NCI-H524 (cell line): ENCODE data around the gene PKHD1.
"Not testable (repeated sequence)": the region's sequence is repeated elsewhere in the genome, so short reads cannot be mapped to it uniquely, and the experiment has no call there.

Experiments
- DNase-seq, 2 experiments: peaks; one replicate each; lab custom pipeline; 2025; lab: John Stamatoyannopoulos, UW

Gene PKHD1

DNA sequence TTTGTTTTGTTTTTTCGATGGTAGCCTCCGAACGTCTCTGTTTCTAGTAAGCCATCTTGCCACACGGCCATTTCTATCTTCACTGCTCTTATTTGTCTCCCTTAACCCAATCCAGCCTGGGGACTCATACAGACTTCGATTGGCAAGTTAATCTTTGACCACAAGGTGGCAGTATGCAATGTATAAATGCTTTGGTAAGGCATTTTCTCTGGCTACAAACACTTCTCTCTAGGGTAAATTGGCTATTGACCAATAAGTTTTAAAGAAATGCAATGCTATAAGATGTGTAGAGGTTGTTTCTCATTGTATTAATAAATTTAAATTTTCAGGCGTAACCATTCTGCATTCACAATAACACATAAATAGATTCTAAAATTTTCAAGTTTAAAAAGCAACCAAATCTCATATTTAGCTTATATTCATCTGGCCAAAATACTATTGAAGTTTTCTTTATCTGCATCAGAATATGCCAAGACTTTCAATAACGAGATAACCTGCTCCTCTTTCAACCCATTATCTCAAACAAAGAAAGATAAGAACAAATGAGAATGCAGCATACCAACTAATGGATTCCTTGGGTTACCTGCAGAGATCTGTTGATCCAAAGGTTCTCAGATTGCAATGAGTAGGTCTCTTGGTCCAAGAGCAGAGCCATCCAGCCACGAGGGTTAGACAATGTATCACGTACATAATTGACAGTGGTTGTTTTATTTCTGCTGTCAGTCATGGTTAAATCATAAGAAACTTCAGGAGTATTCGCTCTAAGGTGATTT, 231.9 kb downstream of the PKHD1 start:
- DNase-seq: peak; percentile 6 to 55

DNA sequence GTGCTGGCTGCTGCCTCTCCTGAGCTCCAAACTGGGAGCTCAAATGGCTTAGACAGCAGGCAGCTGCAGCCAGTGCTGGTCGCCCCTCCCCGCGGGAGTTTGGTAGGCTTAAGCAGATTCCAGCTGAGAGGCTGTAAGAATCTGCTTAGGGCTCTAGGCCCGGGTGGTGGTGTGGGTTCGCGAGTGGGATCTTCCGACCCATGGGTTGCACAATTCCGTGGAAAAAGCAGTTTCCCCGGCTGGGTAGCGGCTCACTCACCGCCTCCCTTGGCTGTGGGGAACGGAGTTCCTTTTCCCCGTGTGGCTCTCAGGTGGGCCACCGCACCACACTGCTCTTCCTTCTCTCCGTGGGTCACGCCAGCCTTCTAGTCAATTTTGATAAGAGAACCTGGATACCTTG, 232.5 kb downstream of the PKHD1 start:
- DNase-seq: peak in 1 of 2 experiments; percentile 1

GRCh38 chr6:51854347-51854746, 233.1 kb downstream of the PKHD1 start:
- no peak for DNase-seq

DNA sequence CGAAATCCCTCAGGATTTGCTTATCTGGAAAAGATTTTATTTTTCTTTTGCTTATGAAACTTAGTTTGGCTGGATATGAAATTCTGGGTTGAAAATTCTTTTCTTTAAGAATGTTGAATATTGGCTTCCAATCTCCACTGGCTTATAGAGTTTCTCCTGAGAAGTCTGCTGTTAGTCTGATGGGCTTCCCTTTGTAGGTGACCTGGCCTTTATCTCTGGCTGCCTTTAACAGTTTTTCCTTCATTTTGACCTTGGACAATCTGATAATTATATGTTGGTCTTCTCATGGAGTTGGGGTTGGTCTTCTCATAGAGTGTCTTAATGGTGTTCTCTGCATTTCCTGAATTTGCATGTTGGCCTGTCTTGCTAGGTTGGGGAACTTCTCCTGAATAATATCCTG, 234.3 kb downstream of the PKHD1 start:
- not testable (repeated sequence) for DNase-seq

GRCh38 chr6:51846531-51846930, 240.9 kb downstream of the PKHD1 start:
- DNase-seq: no peak

DNA sequence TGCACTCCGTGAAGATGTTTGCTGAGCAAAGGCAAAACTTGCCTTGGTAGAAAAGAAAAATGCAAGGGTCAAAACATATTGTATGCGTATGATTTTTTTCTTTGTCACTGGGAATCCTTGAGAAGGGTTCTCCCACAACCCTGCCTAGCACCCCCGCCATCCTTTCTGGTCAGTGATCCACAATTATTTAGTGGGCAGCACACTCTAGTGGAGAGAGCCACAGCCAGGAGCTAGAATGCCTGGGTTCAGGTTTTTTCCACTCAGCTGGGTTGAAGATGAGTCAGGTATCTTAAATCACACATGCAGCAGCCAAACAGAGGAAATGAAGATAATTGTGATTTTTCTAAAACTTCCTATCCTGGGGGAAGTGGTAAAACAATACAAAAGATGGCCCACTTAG, 243.1 kb downstream of the PKHD1 start:
- DNase-seq: no peak

DNA sequence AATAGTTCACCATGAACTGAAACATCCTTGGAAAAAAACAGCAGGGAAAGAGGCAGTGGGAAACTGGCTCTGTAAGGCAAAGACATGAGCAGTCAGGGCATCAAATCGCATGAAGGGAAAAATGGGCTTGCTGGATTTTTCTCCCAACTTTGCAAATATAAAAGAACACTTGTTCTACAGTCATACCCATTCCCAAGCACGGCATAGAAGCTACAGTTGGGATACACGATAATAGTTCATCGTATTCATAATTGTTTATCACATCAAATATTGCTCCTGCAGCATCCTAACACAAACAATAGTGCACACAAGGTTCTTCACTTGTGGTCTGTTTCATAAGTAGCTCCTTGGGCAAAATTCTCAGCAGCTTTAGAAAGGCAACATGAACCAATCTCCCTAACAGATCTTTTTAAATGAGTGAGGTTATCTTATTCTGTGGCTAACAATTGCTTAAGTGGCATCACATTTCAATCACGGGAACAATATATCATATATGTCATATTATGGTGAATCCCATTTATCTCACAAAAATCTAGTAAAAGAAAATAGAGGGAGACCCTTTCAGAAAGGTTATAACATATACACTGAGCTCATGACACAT, 243.9 kb downstream of the PKHD1 start:
- no peak for DNase-seq

DNA sequence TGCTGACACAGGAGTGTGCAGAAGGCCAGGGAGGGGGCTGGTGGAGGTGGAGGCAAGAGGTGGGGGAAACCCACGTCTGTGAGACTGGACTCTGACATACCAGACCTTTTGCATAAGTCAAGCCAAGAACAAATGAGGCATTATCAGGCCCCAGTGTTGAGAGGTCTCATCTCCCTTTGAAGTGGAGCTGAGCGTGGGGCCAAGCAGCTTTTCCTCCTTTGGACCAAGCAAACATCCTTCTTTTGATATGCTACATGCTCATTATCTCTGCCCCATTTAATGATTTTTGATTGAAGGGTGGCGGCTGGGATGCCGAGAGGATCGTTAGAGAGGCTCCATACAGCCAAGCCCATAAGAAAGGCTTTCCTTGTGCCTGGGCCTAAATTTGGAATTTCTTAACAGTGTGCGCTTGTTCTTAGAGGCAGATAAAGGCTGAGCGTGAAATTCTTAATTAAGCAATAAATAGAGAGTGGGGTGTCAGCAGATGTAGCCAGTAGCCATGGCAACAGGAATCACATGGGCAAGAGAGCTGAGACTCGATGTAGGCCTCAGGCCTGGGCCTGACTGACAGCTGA, 244.5 kb downstream of the PKHD1 start:
- DNase-seq: no peak

- no peak for DNase-seq
These were observed 245.2 kb downstream of the PKHD1 start for GRCh38 chr6:51842061-51842803.

DNA sequence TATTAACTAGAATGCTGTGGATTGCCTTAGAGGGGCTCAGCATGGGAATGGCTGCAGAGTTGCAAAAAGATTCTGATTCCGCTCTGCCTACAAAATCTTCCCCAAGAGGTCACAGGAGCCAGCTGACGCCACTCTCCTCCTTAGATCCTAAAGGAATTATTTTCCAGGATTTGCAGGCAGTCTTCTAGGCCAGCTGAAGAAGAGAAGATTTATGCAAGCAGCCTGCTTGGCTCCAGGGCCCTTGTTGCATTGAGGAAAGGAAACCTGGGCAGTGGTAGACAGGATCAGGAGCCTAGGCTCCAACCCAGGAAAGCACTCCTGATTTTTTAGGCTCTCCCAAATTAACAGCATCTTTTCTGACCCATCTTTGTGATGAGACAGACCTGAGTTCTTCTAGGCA, 245.8 kb downstream of the PKHD1 start:
- no peak for DNase-seq

DNA sequence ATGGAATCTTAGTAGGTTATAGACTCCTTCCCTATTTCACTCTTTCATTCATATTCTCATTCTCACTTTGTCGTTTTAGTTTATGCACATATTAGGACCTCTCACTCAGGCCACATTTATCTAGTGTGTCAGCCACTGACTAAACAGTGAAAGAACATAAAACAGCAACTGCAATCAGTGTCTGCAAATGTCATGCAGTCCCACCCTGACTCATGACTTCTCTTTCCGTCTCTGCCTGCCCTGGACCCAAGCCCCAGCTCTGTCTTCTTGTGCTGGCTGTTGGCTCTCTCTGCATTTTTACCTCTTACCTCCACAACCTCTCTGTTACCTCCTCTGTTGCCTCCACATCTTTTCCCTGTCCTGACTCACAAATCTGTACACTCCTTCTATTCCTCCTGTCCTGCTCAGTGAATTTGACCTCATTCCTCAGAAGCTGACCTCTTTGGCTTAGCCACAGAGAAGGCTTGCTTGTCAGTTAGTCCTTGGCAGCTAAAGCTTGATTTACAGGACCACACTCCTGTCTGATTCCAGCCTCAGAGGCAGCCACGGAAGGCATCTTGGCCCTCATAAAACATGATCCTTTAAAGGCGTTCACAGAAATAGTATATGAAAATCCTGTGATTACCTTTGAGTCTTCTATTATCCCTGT, 247.6 kb downstream of the PKHD1 start:
- no peak for DNase-seq

- no peak for DNase-seq
These were observed 256.7 kb downstream of the PKHD1 start for GRCh38 chr6:51830666-51831065.

DNA sequence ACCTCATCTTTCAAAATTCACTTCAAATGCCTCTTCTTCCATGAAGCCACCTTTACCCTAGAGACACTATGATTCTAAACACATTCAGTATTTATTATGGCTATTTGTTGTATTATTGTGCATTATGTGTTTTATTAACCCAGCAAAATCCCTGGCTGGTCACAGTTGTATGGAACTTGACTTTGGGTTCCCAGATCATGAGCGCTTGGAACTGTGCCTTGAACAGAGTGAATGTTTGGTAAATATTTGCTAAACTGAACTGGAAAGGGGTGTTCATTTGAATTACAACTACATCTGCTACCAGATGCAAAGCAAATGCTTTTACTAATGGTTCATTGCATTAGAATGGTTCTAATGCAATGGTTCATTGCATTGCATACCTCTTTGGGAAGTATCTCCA, 259.8 kb downstream of the PKHD1 start:
- DNase-seq: no peak

DNA sequence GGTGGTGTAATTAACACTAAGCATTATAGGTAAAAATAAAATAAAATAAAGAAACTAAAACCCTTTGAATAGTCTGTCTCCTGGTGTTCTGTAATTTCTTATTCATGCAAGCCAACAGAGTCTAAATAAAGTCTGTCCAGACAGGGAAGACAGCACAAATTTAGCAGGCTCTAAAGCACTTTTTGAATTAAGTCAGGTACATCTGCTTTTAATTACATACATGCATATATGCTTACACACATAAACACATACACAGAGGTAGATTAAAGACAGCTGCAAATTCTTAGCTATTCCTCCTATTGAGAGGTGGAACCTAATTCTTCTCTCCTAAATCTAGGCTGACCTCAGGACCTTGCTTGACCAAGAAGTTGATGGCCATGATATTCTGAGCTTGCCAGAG, 262.5 kb downstream of the PKHD1 start:
- DNase-seq: no peak

DNA sequence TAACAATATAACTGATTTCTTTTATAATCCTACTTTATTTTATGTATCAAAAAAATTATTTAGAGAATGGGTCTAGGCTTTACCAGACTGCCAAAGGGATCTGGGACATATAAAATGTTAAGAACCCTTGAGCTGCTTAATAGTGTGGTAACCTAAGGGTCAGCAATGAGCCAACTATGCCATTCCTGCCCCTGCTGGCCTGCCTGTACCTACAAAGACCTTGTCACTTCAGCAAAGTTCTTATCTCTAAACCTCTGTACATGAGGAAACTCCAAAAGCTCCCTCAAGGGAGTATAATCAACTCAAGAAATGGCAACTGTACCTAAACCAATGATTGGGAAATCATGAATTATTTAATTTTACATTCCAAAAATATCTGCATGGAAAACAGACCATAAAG, 266.9 kb downstream of the PKHD1 start:
- no peak for DNase-seq

DNA sequence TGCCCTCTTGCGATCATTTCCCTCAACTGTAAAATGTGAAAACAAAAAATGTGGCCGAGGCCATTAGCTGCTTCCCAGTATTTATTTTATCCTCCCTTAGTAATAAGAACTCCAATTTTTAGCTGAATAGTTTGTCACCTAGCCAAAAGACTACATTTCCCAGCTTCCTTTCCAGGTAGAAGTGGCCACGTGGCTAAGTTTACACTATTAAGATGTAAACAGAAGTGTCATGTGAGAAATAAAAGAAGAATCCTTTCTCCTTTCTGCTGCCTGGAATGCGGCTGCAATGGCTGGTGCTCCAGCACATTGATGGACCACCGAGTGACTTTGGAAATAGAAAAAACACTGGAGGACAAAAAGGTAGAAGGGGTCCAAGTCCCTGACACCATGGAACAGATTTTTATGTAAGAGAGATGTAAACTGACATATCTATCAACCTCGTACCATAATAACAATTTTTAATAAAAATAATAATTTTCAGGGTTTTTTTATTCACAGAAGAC, 268.8 kb downstream of the PKHD1 start:
- no peak for DNase-seq

DNA sequence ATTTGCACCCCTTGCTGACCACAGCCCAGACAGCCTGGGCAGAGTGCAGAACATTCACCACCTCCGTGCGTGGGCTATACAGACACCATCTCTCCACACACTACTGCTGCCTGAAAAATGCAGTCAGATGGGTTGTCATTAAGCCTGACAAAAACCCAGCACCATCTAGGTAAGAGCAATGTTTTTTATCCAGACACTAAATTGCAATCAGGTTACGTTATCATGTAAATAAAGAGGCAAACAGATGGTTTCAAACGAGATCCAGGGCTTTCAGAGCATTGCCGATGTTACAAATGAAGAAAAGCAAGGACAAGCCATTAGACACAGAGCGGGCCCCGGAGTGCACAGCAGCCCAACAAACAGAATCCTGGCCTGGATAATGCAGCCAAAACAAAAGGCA, 269.6 kb downstream of the PKHD1 start:
- no peak for DNase-seq

DNA sequence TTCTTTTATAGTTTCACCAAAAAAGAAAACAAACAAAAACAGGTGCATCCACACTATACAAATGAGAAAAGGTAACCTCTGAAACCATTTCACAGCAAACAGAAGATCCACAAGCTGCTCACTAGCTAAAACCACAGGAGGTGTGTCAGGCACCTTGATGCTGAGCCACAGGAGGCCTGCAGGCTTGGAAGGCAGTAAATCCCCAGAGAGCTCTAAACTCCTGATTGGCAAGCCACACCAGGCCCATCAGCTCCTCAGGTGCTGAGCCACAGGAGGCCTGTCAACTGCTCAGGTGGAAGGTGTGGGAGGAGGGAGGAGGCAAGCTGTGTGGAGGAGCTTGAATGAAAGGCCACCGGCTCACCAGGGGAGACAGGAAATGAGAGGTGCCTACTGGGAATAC, 273.0 kb downstream of the PKHD1 start:
- no peak for DNase-seq

- no peak for DNase-seq
These were observed 273.5 kb downstream of the PKHD1 start for GRCh38 chr6:51813904-51814303.

- no peak for DNase-seq
These were observed 275.2 kb downstream of the PKHD1 start for GRCh38 chr6:51812231-51812630.

GRCh38 chr6:51805517-51805916, 281.9 kb downstream of the PKHD1 start:
- DNase-seq: no peak

DNA sequence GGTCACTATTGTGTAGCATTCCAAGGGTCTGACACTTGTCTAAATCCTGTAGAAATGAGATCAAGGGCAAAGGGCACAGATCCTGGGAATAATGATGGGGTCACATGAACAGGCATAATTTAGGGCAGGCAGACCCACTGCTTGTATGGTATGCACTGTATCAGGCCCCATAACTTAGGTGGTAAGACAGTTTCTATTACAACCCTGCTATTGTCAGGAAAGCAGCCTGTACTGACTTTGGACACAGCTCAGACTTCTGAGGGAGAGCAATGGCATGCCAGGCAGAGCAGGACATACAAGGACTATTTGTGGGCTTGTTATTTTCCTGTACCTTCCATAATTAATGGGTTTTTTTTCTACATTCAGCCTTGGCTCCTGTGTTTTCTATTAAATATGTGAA, 286.8 kb downstream of the PKHD1 start:
- DNase-seq: no peak
